ENCODE results near the gene SMG1.
A peak's percentile ranks its signal among the peaks of the same experiment; 100 is the strongest.
"Not testable (repeated sequence)": the region's sequence is repeated elsewhere in the genome, so short reads cannot be mapped to it uniquely, and the experiment has no call there.

The SMG1 gene

DNA sequence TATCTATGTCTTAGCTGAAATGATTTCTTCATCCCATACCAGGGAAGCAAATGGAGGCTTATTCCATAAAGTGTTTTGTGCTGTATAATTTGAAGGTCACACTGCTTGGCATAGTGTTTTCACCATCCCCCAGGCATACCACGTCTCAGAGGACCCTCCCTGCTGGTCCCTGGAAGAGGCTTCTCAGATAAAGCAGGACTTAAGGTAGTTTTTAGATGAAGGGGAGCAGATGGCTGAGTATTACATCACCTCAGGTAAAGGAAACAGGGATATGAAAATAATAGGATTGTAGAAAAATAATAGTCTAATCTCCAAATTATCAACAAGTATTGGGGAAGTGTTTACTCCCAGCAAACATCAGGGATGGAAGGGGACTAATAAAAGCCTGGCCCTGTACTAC lies 7.3 kb upstream of the SMG1 start:
- DNase-seq (ENCODE audit: low read depth), result no peak

DNA sequence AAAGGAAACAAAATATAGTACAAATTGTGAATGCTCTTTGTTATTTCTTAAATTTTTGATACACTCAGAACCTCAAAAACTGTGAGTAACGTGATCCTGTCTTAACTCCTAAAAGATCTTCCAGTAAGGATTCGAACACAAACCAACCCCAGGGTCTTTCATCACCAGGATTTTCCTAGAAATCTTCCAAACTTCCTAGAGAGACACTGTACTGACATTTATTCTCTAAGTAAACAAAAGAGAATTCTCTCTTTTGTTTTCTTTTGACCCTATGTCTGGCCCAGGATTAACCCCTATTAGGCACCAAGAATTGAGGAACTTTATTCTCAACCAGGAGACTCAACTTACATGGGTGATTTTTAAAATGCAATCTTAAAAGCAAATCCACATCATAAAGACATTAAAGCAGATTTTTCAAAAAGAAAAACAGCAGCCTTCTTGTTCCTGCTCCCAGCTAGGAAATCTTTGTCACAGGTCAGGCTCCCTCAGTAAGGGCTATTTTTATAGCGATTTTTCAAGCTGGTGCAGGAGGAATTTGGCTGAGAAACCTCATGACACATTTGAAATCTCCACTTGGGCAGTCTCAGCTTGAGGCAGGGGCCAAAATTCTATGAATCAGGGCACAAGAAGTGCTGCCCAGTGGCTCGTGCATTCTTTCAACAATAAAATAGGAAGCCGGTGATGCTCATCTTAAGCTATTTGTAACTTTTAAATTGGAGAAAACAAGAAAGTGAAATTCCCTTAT lies 6.2 kb upstream of the SMG1 start:
- no peak for DNase-seq (ENCODE audit: low read depth)

DNA sequence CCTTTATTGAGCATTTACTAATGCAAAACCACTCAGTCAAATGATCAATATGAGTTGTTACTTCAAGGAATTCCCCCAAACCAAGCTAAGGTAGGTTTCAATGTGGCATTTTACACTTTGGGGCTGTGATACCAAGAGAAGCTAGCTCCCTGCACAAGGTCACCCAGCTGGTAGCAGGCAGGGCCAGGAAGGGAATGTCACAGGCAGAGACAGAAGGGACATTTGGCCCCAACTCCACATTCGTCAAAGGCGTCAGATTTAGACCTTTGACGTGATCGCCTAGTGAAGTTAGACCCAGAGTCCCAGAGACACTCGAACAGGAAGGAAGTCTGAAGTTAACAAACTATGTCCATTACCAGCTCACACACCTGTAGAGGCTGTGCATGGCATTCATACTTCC lies 5.5 kb upstream of the SMG1 start:
- no peak for DNase-seq (ENCODE audit: low read depth)

DNA sequence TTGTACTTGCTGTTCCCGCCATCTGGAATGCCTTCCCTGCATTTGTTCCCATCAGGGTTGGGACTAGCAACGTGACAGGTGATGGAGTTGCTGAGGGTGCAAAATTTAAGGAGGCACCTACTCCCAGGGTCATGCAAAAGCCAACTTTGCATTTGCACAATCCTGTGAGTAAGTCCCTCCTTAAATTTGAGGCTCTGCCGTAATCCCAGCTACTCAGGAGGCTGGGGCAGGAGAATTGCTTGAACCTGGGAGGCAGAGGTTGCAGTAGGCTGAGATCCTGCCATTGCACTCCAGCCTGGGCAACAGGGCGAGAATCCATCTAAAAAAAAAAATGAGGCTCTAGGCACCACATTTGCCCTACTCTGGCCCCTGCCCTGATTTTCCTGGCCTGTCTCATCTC lies 3.9 kb upstream of the SMG1 start:
- not testable (repeated sequence) for DNase-seq (ENCODE audit: low read depth)

DNA sequence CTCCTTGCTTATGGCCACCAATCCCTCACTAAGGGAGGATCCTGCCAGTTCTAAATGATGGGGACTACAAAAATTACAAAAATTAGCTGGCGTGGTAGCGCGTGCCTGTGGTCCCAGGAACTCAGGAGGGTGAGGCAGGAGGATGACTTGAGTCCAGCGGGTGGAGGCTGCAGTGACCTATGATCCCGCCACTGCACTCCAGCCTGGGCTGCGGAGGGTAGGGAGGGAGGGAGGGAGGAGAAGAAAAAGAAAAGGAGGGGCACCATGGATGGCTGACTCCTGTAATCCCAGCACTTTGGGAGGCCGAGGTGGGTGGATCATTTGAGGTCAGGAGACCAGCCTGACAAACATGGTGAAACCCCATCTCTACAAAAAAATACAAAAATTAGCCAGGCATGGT lies 1.9 kb upstream of the SMG1 start:
- not testable (repeated sequence) for DNase-seq (ENCODE audit: low read depth)

DNA sequence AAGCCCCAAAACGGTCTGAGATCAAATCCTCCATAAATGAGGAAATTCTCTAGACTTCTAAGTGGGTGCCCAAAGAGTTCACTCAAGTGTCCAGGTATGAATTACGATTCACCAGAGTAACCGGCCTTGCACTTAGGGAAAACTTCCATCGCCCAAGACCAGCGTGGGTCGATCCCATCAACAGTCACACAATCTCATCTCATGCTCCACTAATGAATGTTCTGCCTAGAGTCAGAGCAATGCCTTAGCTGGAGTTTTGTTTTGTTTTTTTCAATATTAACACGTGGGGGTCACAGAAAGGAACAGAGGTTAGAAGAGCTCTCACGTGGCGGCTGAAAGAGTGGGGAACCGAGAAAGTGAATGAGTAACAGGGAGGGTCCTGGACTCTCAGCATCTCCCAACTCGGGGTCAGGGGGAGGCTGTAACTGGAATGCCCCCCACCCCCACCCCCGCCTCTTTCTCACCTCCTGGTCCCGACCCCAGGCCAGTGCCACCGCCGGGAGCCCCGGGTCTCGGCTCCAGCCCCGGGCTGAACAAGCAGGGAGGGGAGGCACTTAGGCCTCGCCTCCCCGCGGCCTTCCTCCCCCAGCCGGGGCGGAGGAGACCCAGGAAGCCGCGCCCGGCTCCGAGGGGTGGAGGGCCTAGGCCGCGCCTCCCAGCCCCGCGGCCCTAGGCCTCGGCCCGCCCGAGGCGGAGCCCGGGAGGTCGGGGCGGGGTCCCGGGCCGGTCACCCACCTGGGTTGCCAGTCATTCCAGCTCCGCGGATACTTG lies 808 bp downstream of the SMG1 start:
- peak; percentile 39 for DNase-seq (ENCODE audit: low read depth)

DNA sequence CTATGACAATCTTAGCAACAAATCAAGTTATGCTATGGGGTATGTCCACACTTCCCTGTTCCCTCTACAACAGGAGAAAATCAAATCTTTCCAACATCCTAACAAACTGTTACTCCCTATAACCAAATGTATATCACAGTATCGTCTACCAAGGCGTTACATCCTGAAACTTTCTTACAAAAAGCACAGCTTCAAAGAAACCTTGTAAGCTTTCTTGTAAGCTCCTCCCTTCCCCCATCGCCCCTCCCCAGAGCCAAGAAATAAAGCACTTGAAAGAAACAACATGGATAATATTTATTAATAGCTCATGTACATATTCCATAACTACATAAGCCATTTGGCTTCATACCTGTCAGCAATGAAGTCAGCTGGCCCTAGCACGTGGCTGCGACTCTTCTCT lies 2.3 kb downstream of the SMG1 start:
- not testable (repeated sequence) for DNase-seq (ENCODE audit: low read depth)

DNA sequence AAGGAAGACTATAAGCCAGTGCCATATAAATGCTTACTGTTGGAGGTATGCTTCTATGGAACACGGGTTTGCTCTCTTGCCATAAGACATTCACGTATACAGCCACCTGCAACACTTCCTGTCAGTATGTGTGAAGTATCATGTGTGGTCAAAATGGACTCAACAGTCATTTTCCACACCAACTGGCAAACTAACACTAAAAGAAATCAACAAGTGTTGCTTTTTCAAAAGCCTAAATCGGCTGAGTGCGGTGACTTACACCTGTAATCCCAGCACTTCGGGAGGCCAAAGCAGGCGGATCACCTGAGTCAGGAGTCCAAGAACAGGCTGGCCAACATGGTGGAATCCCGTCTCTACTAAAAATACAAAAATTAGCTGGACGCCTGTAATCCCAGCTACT lies 3.1 kb downstream of the SMG1 start:
- not testable (repeated sequence) for DNase-seq (ENCODE audit: low read depth)

DNA sequence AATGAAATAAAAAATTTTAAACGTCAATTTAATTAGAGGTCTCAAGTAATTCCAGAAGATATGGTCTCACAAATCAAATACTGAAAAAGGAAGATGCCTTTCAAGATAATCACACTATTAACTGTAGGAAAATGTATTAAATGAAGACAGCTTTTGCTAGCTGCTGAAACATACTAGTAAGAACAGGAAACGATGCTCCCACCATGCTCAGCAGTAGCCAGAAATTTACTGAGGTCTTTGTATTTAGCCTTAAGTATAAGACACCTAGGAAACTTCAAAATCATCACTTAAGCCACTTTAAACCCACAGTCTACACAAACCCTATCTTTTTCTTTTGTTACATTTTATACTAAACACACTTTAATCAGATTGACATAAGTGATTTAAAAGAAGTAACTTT lies 16.6 kb downstream of the SMG1 start:
- not testable (repeated sequence) for DNase-seq (ENCODE audit: low read depth)

DNA sequence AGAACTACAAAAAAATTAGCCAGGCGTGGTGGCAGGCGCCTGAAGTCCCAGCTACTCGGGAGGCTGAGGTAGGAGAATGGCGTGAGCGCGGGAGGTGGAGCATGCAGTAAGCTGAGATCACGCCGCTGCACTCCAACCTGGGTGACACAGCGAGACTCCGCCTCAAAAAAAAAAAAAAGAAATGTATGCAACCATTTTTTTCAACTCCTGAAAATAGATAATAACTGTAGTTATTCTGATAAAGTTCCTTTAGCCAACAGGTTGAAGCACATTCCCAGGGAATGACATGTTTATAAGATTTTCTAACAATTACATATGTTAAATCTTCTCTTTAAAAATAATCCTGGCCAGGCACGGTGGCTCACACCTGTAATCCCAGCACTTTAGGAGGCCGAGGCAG lies 17.5 kb downstream of the SMG1 start:
- DNase-seq (ENCODE audit: low read depth), result not testable (repeated sequence)

DNA sequence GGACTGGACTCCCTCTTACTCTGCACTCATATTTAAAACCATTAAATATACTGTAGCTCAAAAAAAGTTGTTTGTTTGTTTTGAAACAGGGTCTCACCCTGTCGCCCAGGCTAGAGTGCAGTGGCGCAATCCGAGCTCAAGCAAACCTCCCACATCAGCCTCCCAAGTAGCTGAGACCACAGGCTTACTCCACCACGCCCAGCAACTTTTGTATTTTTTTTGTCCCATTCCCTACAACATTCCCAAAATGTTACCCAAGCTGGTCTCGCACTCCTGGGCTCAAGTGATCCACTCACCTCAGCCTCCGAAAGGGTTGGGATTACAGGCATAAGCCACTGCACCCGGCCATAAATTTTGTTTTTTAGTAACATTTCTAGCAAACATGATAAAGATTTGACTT lies 23.4 kb downstream of the SMG1 start:
- DNase-seq (ENCODE audit: low read depth), result not testable (repeated sequence)

DNA sequence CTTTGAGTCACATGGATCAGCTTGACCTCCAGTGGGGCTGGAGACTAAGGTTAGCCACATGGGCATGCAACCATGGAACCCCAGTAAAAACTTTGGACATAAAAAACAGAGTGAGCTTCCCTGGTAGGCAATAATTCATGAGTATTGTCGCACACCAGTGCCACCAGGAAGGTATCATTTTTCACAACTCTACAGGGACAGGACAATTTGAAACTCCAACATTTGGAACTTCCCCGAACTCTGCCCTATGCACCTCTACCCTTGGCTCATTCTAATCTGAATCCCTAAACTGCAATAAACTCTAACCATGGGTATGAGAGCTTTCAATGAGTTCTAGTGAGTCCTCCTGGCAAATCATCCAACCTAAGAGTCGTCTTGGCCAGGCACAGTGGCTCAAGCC lies 24.2 kb downstream of the SMG1 start:
- not testable (repeated sequence) for DNase-seq (ENCODE audit: low read depth)

DNA sequence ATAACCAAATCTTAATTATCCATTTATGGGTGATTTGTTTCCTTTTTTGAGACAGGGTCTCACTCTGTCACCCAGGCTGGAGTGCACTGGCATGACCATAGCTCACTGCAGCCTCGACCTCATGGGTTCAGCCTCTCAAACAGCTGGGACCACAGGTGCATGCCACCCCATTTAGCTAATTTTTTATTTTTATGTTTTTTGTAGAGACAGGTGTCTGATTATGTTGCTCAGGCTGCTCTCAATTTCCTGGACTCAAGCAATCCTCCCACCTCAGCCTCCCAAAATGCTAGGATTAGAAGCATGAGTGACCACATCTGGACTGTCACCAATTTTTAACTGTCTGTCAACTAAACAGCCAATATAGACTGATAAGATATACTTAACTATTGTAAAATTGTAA lies 25.0 kb downstream of the SMG1 start:
- not testable (repeated sequence) for DNase-seq (ENCODE audit: low read depth)

DNA sequence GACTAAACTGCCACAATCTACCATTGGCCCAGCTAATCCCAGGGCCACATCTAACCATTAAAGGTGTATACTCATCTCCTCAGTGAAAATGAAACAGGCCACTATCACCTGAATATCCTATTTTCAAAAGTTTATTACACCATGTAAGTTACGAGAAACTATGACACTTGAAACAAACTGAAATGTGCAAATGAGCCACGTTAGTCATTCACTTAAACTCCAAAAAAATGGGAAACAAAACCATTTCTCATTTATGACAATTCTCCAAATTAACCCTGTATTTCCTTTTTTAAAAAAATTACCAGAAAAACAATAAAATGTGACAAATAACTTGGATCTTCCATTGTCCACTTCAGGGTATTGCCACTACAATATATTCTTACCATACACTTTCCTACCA lies 41.8 kb downstream of the SMG1 start:
- not testable (repeated sequence) for DNase-seq (ENCODE audit: low read depth)

DNA sequence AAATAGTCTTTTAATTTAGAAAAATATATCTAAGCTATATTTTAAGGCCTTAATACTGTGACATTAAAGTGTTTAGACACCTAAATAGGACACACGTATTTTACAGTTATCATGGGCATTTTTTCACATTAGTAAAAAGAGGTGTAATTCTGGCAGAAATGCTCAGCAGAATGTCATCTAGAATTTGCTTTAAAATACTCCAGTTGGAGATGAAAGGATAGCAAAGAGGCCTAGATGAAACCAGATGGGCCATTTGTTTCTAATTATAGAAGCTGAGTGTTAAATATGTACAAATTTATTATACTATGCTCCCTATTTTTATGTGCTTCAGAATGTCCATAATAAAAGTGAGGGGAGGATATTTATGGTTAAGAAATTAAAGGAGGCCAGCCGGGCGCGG lies 48.5 kb downstream of the SMG1 start:
- DNase-seq (ENCODE audit: low read depth), result not testable (repeated sequence)

DNA sequence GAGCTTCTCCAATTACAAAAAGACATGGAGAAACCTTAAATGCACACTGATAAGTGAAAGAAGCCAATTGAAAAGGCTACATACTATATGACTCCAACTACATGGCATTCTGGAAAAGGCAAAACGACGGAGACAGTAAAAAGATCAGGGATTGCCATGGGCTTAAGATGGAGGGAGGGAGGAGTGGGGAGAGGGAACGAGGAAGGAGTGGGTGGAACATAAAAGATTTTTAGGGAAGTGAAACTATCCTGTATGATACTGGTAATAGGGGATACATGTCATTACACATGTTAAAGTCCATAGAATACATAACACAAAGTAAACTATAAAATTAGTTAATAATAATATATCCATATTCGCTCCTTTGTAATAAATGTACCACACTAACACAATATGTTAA lies 48.9 kb downstream of the SMG1 start:
- not testable (repeated sequence) for DNase-seq (ENCODE audit: low read depth)

DNA sequence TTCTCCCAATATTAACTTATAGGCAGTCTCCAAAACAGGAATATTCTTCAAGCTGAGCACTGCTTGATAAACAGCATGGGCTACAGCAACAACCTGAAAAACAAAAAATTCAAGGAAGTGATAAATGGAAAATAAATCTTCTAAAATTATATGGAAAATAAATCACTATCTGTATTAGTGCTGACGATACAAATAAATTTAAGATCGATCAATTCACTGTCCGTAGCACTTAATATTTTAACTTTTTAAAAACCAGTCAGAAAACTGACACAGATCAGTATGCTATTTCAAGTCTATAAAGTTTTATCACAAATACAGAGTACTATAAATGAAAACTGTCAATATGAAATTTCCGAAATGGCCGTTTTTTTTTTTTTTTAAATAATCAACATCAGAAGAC lies 49.9 kb downstream of the SMG1 start:
- DNase-seq (ENCODE audit: low read depth), result not testable (repeated sequence)

DNA sequence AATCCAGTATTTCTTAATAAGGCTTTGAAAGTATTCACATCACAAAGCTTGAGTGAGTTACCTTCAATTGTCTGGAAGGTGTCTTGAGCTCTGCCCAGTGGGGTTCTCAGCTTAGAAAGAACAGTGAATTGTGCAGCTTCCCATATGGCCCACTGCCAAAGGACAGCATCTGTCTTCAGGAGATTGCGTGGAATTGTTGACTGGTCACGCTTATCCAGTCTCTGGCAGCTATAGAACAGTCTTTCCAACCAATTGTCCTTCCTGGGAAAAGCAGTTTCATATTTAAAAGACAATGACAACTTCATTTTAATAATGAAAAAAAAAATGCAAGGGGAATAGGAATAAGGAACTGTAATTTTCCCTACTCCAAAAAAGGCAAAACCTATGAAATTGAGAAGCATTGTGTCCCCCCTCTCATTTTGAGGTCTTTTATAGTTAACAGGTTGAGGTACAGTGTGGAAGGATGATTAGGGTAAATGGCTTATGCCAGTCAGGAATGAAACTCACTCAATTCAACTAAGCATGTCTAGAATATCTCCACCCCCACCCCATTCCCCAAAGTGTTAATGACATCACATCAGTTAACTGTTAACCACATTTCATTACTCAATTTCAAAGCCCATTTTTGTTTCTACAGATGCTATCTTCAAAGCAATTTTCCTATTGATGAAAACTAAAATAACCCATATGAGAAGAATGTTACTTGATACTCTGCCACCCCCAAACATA lies 57.0 kb downstream of the SMG1 start:
- not testable (repeated sequence) for DNase-seq (ENCODE audit: low read depth)

DNA sequence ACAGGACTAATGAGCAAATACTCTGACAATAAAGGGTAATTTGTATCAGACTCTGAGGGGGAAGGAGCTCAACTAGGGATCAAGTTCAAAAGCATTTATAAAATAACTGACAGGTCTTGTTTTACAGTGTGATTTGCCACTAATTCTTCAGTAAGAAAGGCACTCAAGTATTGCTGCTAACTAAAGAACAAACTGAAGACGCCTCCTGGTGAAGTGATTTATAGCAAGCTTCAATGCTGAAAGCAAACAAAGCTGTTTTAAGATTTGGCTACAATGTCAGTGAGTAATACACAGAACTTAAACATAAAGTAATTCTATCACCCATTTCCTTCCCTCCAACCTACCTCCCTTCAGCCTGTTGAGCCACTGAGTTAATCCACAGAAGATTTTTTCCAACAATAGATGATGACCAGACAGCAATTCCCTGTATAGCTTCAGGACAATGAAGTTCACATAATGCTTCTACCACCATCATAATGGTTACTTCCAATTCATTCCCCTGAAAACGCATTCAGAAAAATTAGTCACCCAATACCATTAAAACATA lies 59.9 kb downstream of the SMG1 start:
- DNase-seq (ENCODE audit: low read depth), result not testable (repeated sequence)

DNA sequence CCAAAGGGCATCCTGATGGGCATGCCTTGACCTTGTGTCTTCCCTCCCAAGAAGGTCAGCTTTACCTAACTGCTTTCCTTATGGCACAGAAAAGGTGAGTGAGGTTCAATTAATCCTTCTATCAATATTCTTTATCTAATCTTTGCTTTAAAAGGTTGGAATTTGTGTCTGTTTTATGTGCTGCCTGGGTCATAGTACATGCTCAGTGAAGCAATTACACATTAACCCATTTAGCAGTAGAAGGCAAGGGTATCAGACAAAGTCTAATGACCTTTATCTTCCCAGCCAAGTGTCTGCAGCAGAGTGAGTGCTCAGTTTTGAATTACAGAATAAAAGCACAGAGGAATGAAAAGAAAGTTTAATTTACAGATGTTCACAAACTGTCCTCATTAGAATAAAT lies 63.3 kb downstream of the SMG1 start:
- not testable (repeated sequence) for DNase-seq (ENCODE audit: low read depth)

DNA sequence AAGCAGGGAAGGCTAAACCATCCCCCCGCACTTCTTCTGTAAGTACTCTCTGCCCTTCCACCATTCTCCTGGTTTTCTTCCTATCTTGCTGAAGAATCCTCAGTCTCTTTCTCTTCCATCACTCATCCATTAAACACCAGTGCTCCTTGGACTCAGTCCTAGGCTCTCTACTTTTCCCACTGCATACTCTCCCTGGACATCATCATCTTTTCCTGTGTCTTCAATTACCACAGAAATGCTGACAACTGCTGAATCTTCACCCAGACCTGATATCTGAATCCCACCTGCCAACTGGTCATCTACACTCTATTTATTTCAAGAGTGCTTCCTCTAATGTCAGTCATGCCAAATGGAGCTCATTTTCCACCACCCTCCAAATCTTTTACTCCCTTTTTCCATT lies 71.0 kb downstream of the SMG1 start:
- DNase-seq (ENCODE audit: low read depth), result no peak

DNA sequence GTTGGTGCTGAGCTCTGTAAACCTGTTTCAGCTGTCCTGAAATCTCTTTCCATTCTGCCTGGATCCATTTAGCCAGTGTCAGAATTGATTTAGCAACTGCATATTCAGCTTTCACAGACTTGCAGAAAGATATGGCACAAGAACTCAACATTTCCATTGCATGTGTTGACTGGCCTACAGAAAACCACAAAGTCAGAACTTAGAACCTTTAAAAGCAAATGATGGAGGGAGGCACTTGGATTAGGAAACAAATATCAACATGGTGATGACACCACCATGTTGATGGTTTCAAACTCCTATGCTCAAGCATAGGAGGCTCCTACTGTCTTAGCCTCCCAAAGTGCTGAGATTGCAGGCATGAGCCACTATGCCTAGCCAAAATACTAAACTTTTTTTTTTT lies 72.5 kb downstream of the SMG1 start:
- no peak for DNase-seq (ENCODE audit: low read depth)

All from T follicular helper cell (primary cell).